Smooth muscle cell (in vitro differentiated cells): ENCODE results near the gene C6orf58. TPM values are rescaled to one million over a fixed set of nuclear protein-coding genes. Genes with fewer than 3 reads are reported as not detected.

Source experiments
- DNase-seq: peaks from one replicate; lab custom pipeline; 2025; ENCODE audit not compliant: unreplicated experiment; lab: John Stamatoyannopoulos, UW
- H2AFZ ChIP-seq: fragments of 200-600 bp; sonication (generic); 2 replicates; pipeline ENCODE4 v1.6.0; 2016; ENCODE audit warnings: antibody characterized with exemption, low read depth, mild to moderate bottlenecking
- H3F3A ChIP-seq: fragments of 200-600 bp; sonication (generic); 2 replicates; pipeline ENCODE4 v1.6.0; 2017; ENCODE audit warnings: antibody characterized with exemption, low read depth
- H3K27ac ChIP-seq: fragments of 200-600 bp; sonication (generic); 2 replicates; pipeline ENCODE4 v1.5.1; 2016; ENCODE audit warnings: low read depth, mild to moderate bottlenecking
- H3K27me3 ChIP-seq: fragments of 200-600 bp; sonication (generic); 2 replicates; pipeline ENCODE4 v1.6.1; 2016; ENCODE audit warnings: low read depth, mild to moderate bottlenecking
- H3K36me3 ChIP-seq: fragments of 200-600 bp; sonication (generic); 2 replicates; pipeline ENCODE4 v1.5.1; 2016; ENCODE audit warnings: low read depth
- H3K4me1 ChIP-seq: fragments of 200-600 bp; sonication (generic); 2 replicates; pipeline ENCODE4 v1.5.1; 2016; ENCODE audit warnings: low read depth
- H3K4me2 ChIP-seq: fragments of 200-600 bp; sonication (generic); 2 replicates; pipeline ENCODE4 v1.6.0; 2016; ENCODE audit warnings: mild to moderate bottlenecking
- H3K4me3 ChIP-seq: fragments of 200-600 bp; sonication (generic); 2 replicates; pipeline ENCODE4 v1.5.1; 2016; ENCODE audit warnings: mild to moderate bottlenecking
- H3K79me2 ChIP-seq: fragments of 200-600 bp; sonication (generic); 2 replicates; pipeline ENCODE4 v1.6.0; 2016; ENCODE audit warnings: low read depth, mild to moderate bottlenecking
- H3K9ac ChIP-seq: fragments of 200-600 bp; sonication (generic); 2 replicates; pipeline ENCODE4 v1.6.0; 2016; ENCODE audit warnings: low read depth
- H3K9me3 ChIP-seq: fragments of 200-600 bp; sonication (generic); replicated peaks from 2 replicates; pipeline ENCODE4 v1.5.1; 2016; ENCODE audit warnings: low read depth
- H4K20me1 ChIP-seq: fragments of 200-600 bp; sonication (generic); 2 replicates; pipeline ENCODE4 v1.6.0; 2016; ENCODE audit warnings: low read depth
- CTCF ChIP-seq: fragments of 200-600 bp; sonication (generic); IDR thresholded peaks from 2 replicates; pipeline ENCODE4 v1.5.1; 2017; ENCODE audit warnings: borderline replicate concordance, mild to moderate bottlenecking, antibody characterized with exemption; ENCODE audit not compliant: insufficient read depth, poor library complexity, severe bottlenecking
- WGBS: methylation state at CpG from one replicate; pipeline ENCODE4 v1.1.7; 2016; ENCODE audit warnings: low lambda C conversion rate; 5-methylcytosine and 5-hydroxymethylcytosine counted together
- polyA plus RNA-seq: library from polyadenylated mRNA; unstranded; fragments of >200 nt; fragmentation: Nextera tagmentation; extraction: Ambion mirVana; gene quantifications from 2 replicates; pipeline ENCODE4 v1.2.1, GENCODE V29; 2016
- total RNA-seq: library from RNA; depleted of rRNA; stranded (reverse); fragments of >200 nt; gene quantifications from 2 replicates; pipeline ENCODE4 v1.2.3, GENCODE V29; 2014

Gene C6orf58
- total and polyA plus RNA-seq, 2 experiments from 2014 or later = not detected

- Histone ChIP-seq H3K4me2 (no peak overlapping the region), H3K4me3 (no peak overlapping the region), H3K27me3 (peaks cover 25% of the 10 kb centered on the region), H3K9me3 (no peaks in the 10 kb centered on the region), H3K79me2 (no peaks in the 10 kb centered on the region), H3F3A (no peaks in the 10 kb centered on the region), H4K20me1 (no peaks in the 10 kb centered on the region), H2AFZ (no peak overlapping the region), H3K9ac (no peak overlapping the region), H3K36me3 (no peaks in the 10 kb centered on the region), H3K27ac (no peak overlapping the region), H3K4me1 (no peaks in the 10 kb centered on the region)
- 69% methylated on average over 2 of the region's 2 CpGs for WGBS
- no peak for DNase-seq
- peak; percentile 45 for TF ChIP-seq CTCF
Measured at GRCh38 chr6:127539272-127539671, 37.7 kb upstream of the C6orf58 start.

GRCh38 chr6:127547215-127547614 lies 29.8 kb upstream of the C6orf58 start:
- no peak for DNase-seq
- Histone ChIP-seq H3K4me3 (no peak overlapping the region), H4K20me1 (no peaks in the 10 kb centered on the region), H3K9ac (no peak overlapping the region), H3K79me2 (no peaks in the 10 kb centered on the region), H3K36me3 (no peaks in the 10 kb centered on the region), H3K9me3 (no peaks in the 10 kb centered on the region), H2AFZ (no peak overlapping the region), H3F3A (no peaks in the 10 kb centered on the region), H3K27ac (no peak overlapping the region), H3K4me2 (no peak overlapping the region), H3K27me3 (no peaks in the 10 kb centered on the region), H3K4me1 (no peaks in the 10 kb centered on the region)
- TF ChIP-seq CTCF = peak; percentile 19
- 35% methylated on average over 1 of the region's 1 CpG for WGBS

GRCh38 chr6:127547904-127548649 lies 28.9 kb upstream of the C6orf58 start:
- DNase-seq = no peak

More at GRCh38 chr6:127547904-127548649, 28.9 kb upstream of the C6orf58 start:
- Histone ChIP-seq H3K4me1 (no peaks in the 10 kb centered on the region), H3K9me3 (no peaks in the 10 kb centered on the region), H3F3A (no peaks in the 10 kb centered on the region), H4K20me1 (no peaks in the 10 kb centered on the region), H3K4me3 (no peak overlapping the region), H2AFZ (no peak overlapping the region), H3K27ac (no peak overlapping the region), H3K79me2 (no peaks in the 10 kb centered on the region), H3K27me3 (no peaks in the 10 kb centered on the region), H3K9ac (no peak overlapping the region), H3K36me3 (no peaks in the 10 kb centered on the region), H3K4me2 (no peak overlapping the region)
- peak; percentile 25 for TF ChIP-seq CTCF
- 86% methylated on average over 2 of the region's 2 CpGs for WGBS
